ENCODE data around the gene HIVEP2. TPM values are rescaled to one million over a fixed set of nuclear protein-coding genes. Genes with fewer than 3 reads are reported as not detected.

HIVEP2 gene
- total RNA-seq, 1 donor, result 28.9 TPM

DNA sequence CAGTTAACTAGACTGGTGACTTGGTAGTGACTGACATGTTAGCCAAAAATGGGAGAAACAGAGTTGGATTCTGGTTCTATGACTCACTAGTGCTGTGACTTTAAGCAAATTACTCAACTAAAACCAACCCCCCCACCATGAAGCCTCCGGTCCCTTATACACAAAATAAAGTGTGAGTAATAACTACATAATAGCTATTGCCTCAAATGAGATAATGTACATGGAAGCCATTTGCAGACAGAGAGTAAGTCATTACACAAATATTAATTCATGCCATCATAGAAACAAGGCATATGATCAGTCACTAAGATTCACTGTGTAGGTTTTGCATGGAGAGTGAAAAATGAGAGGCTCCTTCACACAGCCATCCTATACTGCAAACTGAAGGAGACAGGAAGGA, 111.9 kb downstream of the HIVEP2 start:
- TF ChIP-seq, protein P1, sequence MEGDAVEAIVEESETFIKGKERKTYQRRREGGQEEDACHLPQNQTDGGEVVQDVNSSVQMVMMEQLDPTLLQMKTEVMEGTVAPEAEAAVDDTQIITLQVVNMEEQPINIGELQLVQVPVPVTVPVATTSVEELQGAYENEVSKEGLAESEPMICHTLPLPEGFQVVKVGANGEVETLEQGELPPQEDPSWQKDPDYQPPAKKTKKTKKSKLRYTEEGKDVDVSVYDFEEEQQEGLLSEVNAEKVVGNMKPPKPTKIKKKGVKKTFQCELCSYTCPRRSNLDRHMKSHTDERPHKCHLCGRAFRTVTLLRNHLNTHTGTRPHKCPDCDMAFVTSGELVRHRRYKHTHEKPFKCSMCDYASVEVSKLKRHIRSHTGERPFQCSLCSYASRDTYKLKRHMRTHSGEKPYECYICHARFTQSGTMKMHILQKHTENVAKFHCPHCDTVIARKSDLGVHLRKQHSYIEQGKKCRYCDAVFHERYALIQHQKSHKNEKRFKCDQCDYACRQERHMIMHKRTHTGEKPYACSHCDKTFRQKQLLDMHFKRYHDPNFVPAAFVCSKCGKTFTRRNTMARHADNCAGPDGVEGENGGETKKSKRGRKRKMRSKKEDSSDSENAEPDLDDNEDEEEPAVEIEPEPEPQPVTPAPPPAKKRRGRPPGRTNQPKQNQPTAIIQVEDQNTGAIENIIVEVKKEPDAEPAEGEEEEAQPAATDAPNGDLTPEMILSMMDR (IDR thresholded peaks at IDR 0.05; ENCODE audit: insufficient read depth, low read depth, low read length), result no peak
- DNase-seq (ENCODE audit: low read depth), result peak; percentile 80
- no peak overlapping the region for H3K4me3 ChIP-seq (ENCODE audit: low read depth, low read length)

DNA sequence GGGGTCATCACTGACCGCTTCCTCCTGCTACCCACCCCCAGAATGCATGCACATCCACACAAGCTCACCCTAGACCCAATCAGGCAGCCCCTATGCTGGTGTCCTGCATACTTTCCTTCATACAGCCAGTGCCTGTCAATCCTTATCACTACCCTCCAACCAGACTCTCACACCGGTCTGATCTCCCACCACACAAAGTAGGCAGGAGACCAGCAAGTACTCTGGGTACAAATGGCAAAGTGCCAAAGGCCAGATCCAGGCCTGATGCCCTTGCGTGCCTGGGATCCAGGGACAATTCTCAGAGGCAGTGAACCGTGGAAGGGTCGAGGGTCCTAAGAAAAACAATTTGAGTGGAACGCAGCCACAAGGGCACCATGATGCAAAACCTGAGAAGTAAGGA, 114.2 kb downstream of the HIVEP2 start:
- DNase-seq (ENCODE audit: low read depth), result no peak
- TF ChIP-seq, protein P1 (IDR thresholded peaks at IDR 0.05; ENCODE audit: insufficient read depth, low read depth, low read length), result no peak
- H3K4me3 ChIP-seq (ENCODE audit: low read depth, low read length), result no peak overlapping the region

DNA sequence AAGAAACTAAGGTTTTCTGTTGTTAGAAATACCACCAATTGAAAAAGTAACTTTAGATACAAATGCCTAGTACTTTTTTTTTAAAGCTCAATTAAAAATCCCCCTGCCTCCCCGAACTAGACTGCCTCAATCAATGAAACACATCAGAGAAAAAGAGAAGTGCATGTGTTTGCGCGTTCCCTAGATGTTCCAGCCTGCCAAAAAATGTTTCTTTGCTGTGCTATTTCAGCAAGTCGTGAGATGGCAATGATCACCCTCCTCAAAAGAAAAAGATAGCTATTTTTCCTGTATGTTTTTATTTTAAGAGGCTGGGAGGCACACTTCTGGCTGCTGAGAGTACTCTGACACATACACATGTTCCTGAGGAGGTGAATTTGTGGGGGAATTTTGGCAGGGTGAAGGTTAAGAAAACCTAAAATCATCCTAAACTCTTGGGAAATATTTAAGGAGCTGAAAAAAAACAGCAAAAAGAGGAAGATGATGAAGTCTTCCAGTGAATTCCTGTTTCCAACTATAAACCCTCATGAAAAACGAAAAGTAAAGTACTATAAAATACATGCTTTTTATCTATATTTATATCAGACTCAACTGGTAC, 114.8 kb downstream of the HIVEP2 start:
- no peak for DNase-seq (ENCODE audit: low read depth)
- TF ChIP-seq, protein P1 (IDR thresholded peaks at IDR 0.05; ENCODE audit: insufficient read depth, low read depth, low read length), result no peak

DNA sequence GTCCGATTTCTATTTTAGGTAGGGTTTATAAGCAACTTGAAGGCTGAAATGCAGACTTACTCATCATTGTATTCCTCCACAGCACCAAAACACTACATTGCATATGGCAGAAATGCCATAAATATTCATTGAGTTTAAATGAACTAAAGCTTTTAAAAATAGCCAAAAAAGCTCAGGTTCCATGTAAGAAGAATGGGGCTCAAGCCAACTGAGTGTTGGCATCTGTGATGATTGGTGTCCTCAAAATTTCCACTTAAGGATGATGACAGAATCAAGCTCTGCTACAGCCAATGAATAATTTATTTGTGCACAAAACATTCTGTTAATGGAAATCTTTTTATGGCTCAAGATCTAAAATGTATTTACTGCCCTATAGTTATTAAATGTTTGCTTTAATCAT, 115.4 kb downstream of the HIVEP2 start:
- TF ChIP-seq, protein P1 (IDR thresholded peaks at IDR 0.05; ENCODE audit: insufficient read depth, low read depth, low read length), result no peak
- DNase-seq (ENCODE audit: low read depth), result no peak
- no peak overlapping the region for H3K4me3 ChIP-seq (ENCODE audit: low read depth, low read length)

More for the DNA sequence above, 114.8 kb downstream of the HIVEP2 start:
- no peak overlapping the region for H3K4me3 ChIP-seq (ENCODE audit: low read depth, low read length)

DNA sequence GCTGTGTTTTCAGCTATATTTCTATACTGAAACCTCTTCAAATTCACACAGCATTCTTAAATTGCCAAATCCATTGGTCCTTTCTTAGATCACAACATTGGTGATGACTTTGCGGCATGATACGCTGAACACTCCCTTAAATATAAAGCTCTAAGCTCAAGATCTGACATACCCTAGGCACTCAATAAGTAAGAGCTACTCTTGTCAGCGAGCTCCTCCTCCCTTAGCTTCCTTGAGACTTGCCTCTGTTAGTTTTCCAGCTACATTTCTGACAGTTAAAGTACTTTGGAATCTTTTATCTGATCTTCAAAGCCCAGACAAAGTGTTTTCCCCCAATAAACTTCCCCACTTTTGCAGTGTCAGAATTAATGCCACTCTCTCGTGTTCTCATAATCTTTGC, 117.0 kb downstream of the HIVEP2 start:
- peak; percentile 80 for DNase-seq (ENCODE audit: low read depth)
- no peak overlapping the region for H3K4me3 ChIP-seq (ENCODE audit: low read depth, low read length)
- TF ChIP-seq, protein P1 (IDR thresholded peaks at IDR 0.05; ENCODE audit: insufficient read depth, low read depth, low read length), result no peak

DNA sequence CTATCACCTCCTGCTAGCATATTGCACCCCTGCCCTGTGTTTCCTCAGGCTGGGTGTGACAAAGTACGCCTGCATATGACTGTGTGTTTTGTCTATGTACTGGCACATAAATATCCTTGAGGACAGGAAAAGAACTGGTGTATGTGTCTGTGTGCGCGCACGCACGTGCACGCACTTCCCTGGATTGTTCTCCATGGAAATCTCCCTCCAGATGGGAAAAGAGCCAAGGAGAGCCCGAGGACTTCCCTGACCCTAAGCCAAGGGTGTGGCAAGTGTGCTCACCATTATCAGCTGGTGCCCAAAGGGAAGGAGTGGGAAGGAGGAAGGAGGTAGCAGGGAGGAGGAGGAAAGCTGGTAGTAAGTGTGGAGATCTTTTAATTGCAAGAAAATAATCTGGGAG, 117.6 kb downstream of the HIVEP2 start:
- TF ChIP-seq, protein P1 (IDR thresholded peaks at IDR 0.05; ENCODE audit: insufficient read depth, low read depth, low read length), result no peak

DNA sequence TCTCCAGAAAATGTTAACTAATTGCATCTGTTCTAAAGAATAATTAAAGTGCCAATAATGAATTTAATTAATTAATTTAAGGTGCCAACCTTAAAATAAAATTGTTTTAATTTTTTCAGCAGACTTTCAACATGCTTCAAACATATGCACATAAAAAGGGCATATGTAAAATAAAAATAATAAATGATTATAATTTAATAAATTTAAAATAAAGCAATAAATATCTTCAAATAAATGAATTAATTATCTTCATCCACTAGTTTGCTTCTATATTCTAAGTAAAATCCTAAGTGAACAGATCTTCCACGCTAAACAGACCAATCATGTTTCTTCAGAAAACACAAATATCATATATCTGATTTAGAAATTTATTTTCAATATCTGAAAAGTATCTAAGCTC, 119.2 kb downstream of the HIVEP2 start:
- DNase-seq (ENCODE audit: low read depth), result no peak
- H3K4me3 ChIP-seq (ENCODE audit: low read depth, low read length), result no peak overlapping the region
- TF ChIP-seq, protein P1 (IDR thresholded peaks at IDR 0.05; ENCODE audit: insufficient read depth, low read depth, low read length), result no peak

More for the DNA sequence above, 117.6 kb downstream of the HIVEP2 start:
- no peak overlapping the region for H3K4me3 ChIP-seq (ENCODE audit: low read depth, low read length)
- no peak for DNase-seq (ENCODE audit: low read depth)
